IPS DF 4.7 (cell line): Measurements from ENCODE around the gene HAPSTR1.

Source experiments
- DNase-seq: peaks from one replicate; pipeline ENCODE4 v3.0.0-alpha.2; 2013; ENCODE audit warnings: low spot score; ENCODE audit errors: extremely low read depth

HAPSTR1 gene

DNA sequence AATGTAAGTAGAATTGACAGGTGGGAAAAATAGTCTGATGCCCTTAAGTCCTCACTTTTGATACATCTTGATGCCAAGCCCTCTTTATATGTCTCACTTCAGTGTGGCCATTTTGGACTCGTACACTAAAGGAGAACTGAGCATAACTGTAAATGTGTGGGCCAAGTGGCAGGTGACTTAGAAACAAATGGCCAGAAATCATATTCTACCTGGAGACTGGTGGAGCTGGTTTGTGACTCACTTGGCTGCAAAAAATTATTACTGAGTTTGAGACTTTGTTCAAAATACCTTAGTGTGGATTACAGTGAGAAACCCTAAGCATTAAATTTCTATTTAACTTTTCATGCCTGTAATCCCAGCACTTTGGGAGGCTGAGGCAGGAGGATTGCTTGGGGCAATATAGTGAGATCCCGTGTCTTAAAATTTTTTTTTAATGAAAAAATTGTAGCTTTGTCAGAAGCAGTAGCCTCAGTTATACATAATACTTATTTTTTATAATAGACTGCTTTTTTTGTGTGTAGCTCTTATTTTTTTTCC lies 5.0 kb downstream of the HAPSTR1 start:
- DNase-seq = no peak

GRCh38 chr16:9097266-9098219 lies 6.1 kb downstream of the HAPSTR1 start:
- no peak for DNase-seq

GRCh38 chr16:9098377-9099090 lies 7.1 kb downstream of the HAPSTR1 start:
- DNase-seq = no peak

DNA sequence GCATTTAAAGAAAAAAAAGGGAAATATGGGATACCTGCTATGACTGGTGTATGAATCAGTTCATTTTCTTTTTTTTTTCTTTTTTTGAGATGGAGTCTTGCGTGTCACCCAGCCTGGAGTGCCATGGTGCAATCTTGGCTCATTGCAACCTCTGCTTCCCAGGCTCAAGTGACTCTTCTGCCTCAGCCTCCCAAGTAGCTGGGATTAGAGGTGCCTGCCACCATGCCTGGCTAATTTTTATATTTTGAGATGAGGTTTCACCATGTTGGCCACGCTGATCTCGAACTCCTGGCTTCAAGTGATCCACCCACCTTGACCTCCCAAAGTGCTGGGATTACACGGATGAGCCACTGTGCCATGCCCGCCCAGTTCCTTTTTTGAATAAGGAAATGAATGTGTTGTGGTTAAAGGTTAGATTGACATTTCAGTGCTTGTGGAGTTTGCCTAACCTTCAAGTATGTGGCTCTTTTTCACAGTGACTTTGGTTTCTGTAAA lies 7.7 kb downstream of the HAPSTR1 start:
- no peak for DNase-seq

- DNase-seq = no peak
Measured at GRCh38 chr16:9102379-9102778, 10.9 kb downstream of the HAPSTR1 start.

DNA sequence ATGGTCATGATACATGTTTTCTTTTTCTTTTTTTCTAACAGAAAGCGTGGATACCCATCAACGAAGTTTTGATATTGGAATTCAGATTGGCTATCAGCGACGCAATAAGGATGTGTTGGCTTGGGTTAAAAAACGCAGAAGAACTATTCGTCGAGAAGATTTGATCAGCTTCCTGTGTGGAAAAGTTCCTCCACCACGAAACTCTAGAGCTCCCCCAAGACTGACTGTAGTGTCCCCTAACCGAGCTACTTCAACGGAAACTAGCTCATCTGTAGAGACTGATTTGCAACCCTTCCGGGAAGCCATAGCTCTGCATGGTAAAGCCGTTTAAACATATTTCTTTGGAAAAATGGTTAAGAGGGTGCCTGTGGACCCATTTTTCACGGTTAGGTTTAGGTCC lies 11.5 kb downstream of the HAPSTR1 start:
- DNase-seq = no peak

- DNase-seq = no peak
Measured at GRCh38 chr16:9103546-9103945, 12.1 kb downstream of the HAPSTR1 start.

DNA sequence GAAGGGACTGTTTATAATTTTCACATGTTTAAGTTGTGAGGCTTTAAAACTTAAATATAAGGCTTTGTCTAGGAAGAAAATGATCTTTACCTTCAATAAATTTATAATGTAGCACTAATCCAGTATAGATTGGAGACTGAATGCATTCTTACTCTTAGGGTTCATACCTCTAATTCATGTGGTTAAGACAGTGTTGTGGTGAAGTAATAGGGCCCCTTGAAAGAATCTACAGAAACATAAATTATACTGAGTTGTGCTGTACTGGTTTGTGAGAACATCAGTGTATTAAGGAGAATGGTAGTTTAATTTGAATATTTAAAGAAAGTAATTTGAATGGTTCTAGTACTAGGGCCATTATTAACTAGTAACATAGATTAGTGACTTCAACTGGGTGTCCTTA lies 13.7 kb downstream of the HAPSTR1 start:
- no peak for DNase-seq

DNA sequence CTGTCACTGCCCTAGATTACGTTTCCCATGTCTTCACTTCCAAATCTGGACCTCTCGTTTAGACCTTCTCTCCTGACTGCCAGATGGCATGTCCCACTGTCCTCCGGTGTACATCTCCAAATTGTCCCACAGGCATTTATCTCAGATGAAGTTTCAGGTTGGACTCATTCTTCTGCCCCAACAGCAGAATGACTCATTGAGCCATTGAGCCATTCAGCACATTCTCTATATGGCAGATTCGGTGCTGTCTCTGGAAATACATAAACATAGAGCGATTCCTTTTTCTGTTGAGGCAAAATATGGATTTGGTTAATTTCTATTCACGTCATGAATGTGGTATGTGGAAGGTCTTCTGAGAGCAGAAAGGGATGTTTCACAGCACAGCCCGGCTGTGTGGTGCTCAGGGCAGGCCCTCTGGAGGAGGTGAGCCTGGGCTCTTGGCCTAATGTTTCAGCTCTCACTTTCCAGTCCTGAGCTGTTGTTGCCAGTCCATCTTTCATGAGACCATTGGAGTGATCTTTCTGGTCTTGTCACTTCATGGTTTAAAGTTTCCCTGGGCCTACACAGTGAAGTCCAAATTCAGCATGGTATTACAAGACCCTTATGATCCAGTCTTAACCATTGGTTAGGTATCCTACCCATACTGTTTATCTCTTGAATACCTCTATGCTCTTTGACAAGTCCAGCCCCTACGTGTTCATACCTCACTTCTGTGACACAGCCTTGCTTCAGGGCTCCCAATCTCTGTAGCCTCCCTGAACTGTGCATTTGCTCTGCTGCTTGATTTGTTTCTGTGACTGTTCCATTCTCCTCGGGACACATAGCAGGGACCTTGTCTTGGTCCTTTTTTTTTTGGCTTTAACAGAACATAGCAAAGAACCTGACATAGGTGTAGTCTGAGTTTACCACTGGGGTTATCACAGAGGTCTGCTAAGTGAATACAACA lies 15.9 kb downstream of the HAPSTR1 start:
- DNase-seq = no peak

GRCh38 chr16:9109255-9109654 lies 17.8 kb downstream of the HAPSTR1 start:
- DNase-seq = no peak

DNA sequence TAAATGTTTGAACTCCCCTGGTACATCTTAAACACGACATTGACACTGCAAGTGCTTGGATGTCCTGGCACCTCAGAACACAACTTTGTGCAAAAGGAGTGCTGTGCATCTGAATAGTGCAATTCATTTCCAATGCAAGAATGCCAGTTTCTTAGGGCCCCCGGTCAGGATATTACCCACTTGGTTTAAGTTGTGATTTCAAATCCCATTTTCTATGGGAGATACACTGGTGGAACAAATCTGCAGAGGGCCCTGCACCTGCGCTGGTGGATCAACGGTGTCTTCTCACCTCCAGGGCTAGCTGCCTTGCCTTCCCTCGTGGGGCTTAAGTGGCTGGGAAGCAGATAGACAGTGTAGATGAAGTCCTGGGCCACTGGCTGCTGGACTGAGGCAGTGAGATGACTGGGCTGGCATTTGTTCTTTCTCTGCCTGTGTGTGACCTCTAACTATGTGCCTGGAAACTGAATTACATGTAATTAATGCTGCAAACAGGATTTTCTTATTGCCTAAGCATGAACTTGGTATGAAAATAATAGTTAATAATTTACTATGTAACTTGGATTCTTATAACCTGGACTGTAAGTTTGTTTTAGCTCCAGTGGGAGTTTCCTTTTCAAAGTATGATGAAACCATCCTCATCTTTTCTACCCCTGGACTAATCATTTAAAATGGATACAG lies 20.9 kb downstream of the HAPSTR1 start:
- DNase-seq = no peak

- no peak for DNase-seq
Measured at GRCh38 chr16:9112844-9113186, 21.4 kb downstream of the HAPSTR1 start.

DNA sequence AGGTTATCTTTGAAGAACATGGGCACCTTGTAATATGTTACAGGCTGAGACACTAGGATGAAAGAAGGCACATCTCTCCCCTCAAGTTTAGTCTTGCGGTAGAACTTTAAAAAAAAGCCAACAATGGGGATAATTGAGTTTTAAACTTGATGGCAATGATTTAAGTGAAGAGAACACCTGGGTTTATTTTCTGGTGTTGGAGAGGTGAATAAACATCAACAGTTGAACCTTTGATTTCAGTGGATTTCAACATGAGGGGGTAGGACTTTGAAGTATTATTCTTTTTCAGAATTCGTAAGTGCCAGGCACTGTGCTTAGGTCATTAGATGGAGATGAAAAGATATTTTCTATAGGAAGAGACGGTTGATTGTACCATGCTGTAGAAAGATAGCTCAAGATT lies 22.3 kb downstream of the HAPSTR1 start:
- DNase-seq = no peak

GRCh38 chr16:9114112-9114511 lies 22.7 kb downstream of the HAPSTR1 start:
- DNase-seq = no peak

GRCh38 chr16:9114842-9115241 lies 23.4 kb downstream of the HAPSTR1 start:
- DNase-seq = no peak

DNA sequence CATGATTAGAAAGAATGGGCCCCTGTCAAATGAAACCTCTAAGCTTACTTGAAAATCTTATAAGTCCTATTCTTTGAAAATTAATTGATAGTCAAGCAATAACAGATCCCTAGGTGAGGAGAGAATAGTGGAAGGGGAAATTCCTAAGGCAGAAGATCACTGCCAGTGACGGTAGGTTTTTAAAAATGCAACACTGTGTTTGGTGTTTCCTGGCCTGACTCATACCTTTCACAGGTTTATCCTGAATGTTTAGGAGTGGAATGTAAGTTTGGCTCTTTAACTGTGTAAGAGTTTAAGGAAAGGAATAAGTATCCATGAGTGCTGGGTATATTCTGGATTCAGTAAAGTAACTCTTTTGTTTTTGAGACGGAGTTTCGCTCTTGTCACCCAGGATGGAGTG lies 23.8 kb downstream of the HAPSTR1 start:
- no peak for DNase-seq

DNA sequence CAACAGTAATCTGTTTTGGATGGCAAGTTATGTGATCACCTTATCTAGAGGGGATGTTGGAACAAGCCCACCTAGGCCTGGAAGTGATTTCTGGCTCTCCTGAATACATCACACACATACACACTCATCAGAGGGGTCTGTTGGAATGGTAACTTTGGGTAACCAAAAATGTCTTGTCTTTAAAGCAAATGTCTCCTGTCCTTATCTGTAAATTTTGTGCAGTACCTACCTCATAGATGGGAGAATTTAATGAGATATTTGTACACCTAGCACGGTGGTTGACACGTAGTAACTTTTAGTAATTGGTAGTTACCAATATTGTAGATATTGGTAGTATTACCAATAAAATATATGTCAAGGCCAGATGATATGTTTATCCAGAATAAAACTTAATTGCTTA lies 24.7 kb downstream of the HAPSTR1 start:
- DNase-seq = no peak

GRCh38 chr16:9118170-9118569 lies 26.7 kb downstream of the HAPSTR1 start:
- DNase-seq = no peak

- DNase-seq = no peak
Measured at GRCh38 chr16:9119795-9120194, 28.4 kb downstream of the HAPSTR1 start.

GRCh38 chr16:9122342-9122741 lies 30.9 kb downstream of the HAPSTR1 start:
- DNase-seq = no peak

DNA sequence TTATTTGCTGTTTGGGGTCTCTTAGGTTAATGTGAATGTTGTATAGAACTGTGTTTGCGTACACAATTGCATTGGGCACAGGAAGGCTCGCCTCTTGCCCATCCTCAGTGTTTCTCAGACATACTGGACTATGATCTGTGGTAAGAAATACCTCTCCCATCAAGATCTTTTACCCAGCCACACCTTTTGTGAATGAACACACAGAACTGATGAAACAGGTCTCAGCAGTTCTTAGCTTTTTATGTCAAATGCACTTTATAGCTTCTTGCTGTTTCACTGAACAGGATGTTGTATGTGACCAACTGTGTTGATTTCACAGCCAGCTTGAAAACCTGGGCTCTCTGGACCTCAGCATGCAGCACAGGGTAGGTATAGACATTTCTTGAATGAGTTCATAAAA lies 31.5 kb downstream of the HAPSTR1 start:
- DNase-seq = no peak
